Astrocyte (in vitro differentiated cells and primary cell): ENCODE results near the gene TAF11L8. TPM values are rescaled to one million over a fixed set of nuclear protein-coding genes. Genes with fewer than 3 reads are reported as not detected.
"Not testable (repeated sequence)": the region's sequence is repeated elsewhere in the genome, so short reads cannot be mapped to it uniquely, and the experiment has no call there.

Experiments
- DNase-seq: peaks from one replicate; pipeline ENCODE4 v3.0.0-alpha.2; 2010; ENCODE audit warnings: low read depth
- FAIRE-seq: peaks from 2 replicates; lab custom pipeline; 2011; peaks lifted over from hg19 to GRCh38; lab: Jason Lieb, UNC
- H2AFZ ChIP-seq: 2 replicates; pipeline ENCODE4 v1.6.0; 2012; ENCODE audit warnings: low read depth, low read length, inconsistent platforms
- H3K27ac ChIP-seq: 2 replicates; pipeline ENCODE4 v1.5.1; 2011; ENCODE audit warnings: low read depth, low read length, inconsistent platforms
- H3K27me3 ChIP-seq: 2 replicates; pipeline ENCODE4 v1.6.0; 2011; ENCODE audit warnings: low read length, inconsistent platforms; ENCODE audit not compliant: insufficient read depth
- H3K36me3 ChIP-seq: 2 replicates; pipeline ENCODE4 v1.5.1; 2011; ENCODE audit warnings: low read length, inconsistent platforms; ENCODE audit not compliant: insufficient read depth
- H3K4me1 ChIP-seq: 2 replicates; pipeline ENCODE4 v1.5.1; 2011; ENCODE audit warnings: low read length, inconsistent platforms; ENCODE audit not compliant: insufficient read depth
- H3K4me2 ChIP-seq: 2 replicates; pipeline ENCODE4 v1.6.0; 2012; ENCODE audit warnings: low read length, inconsistent platforms
- H3K4me3 ChIP-seq: 2 replicates; pipeline ENCODE4 v1.5.1; 2011; ENCODE audit warnings: low read depth, mild to moderate bottlenecking, low read length, inconsistent platforms; ENCODE audit not compliant: insufficient read depth
- H3K79me2 ChIP-seq: 2 replicates; pipeline ENCODE4 v1.6.0; 2012; ENCODE audit warnings: mild to moderate bottlenecking, low read length, inconsistent platforms; ENCODE audit not compliant: insufficient read depth
- H3K9ac ChIP-seq: 2 replicates; pipeline ENCODE4 v1.6.0; 2012; ENCODE audit warnings: mild to moderate bottlenecking, low read length, inconsistent platforms
- H3K9me3 ChIP-seq: 2 replicates; pipeline ENCODE4 v1.5.1; 2012; ENCODE audit warnings: low read depth, mild to moderate bottlenecking, low read length, inconsistent platforms; ENCODE audit not compliant: insufficient read depth
- H4K20me1 ChIP-seq: 2 replicates; pipeline ENCODE4 v1.6.0; 2012; ENCODE audit warnings: low read length, inconsistent platforms; ENCODE audit not compliant: insufficient read depth
- H3K27ac Mint-ChIP-seq: one replicate; pipeline ENCODE4 v1.8.0; 2021; ENCODE audit warnings: mild to moderate bottlenecking, mixed read lengths; ENCODE audit not compliant: unreplicated experiment
- H3K27me3 Mint-ChIP-seq: one replicate; pipeline ENCODE4 v1.8.0; 2021; ENCODE audit warnings: low read depth, mixed read lengths; ENCODE audit not compliant: unreplicated experiment
- H3K36me3 Mint-ChIP-seq: one replicate; pipeline ENCODE4 v1.8.0; 2021; ENCODE audit warnings: low read depth, mixed read lengths; ENCODE audit not compliant: unreplicated experiment
- H3K4me1 Mint-ChIP-seq: one replicate; pipeline ENCODE4 v1.8.0; 2021; ENCODE audit warnings: low read depth, mixed read lengths; ENCODE audit not compliant: unreplicated experiment
- H3K4me3 Mint-ChIP-seq: one replicate; pipeline ENCODE4 v1.8.0; 2021; ENCODE audit warnings: mild to moderate bottlenecking, moderate library complexity, mixed read lengths; ENCODE audit not compliant: unreplicated experiment
- H3K9me3 Mint-ChIP-seq: one replicate; pipeline ENCODE4 v1.8.0; 2021; ENCODE audit warnings: mild to moderate bottlenecking, mixed read lengths; ENCODE audit not compliant: unreplicated experiment
- EZH2 ChIP-seq: IDR thresholded peaks from 2 replicates; pipeline ENCODE4 v1.6.1; 2012; ENCODE audit warnings: mild to moderate bottlenecking, low read length, inconsistent platforms; ENCODE audit not compliant: insufficient read depth
- total RNA-seq: library from RNA; stranded (reverse); gene quantifications from 2 replicates; pipeline ENCODE4 v1.2.1, GENCODE V29; 2021
- TF ChIP-seq, protein P1 (sequence below): IDR thresholded peaks from 2 replicates; pipeline ENCODE4 v1.5.1; 2011; ENCODE audit warnings: low read depth, mild to moderate bottlenecking, inconsistent platforms, low read length, moderate library complexity; ENCODE audit not compliant: insufficient read depth

The TAF11L8 gene
- total RNA-seq, 1 donor from 2014 or later = not detected

DNA sequence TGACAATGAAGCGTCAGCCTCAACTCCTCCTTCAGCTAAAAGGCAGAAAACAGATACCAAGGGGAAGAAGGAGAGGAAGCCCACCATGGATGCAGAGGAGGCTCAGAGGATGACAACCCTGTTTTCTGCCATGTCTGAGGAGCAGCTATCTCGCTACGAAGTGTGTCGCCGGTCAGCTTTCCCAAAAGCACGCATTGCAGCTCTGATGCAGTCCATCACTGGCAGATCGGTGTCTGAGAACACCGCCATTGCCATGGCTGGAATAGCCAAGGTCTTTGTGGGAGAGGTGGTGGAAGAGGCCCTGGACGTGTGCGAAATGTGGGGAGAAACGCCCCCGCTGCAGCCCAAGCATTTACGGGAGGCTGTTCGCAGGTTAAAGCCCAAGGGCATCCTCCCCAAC is 14.2 kb upstream of the TAF11L8 start:
- Mint-ChIP-seq H3K9me3 (no peaks in the 10 kb centered on the region), H3K27ac (no peak overlapping the region), H3K27me3 (no peaks in the 10 kb centered on the region), H3K4me1 (no peaks in the 10 kb centered on the region), H3K4me3 (no peak overlapping the region), H3K36me3 (no peaks in the 10 kb centered on the region)
- Histone ChIP-seq H2AFZ (no peak overlapping the region), H3K79me2 (no peaks in the 10 kb centered on the region), H3K4me2 (no peak overlapping the region), H3K36me3 (no peaks in the 10 kb centered on the region), H3K4me3 (no peak overlapping the region), H3K9ac (no peak overlapping the region), H3K4me1 (no peaks in the 10 kb centered on the region), H3K9me3 (no peaks in the 10 kb centered on the region), H3K27me3 (no peaks in the 10 kb centered on the region), H3K27ac (no peak overlapping the region), H4K20me1 (no peaks in the 10 kb centered on the region)
- DNase-seq (no peak), FAIRE-seq (no peak)
- TF ChIP-seq, protein P1, sequence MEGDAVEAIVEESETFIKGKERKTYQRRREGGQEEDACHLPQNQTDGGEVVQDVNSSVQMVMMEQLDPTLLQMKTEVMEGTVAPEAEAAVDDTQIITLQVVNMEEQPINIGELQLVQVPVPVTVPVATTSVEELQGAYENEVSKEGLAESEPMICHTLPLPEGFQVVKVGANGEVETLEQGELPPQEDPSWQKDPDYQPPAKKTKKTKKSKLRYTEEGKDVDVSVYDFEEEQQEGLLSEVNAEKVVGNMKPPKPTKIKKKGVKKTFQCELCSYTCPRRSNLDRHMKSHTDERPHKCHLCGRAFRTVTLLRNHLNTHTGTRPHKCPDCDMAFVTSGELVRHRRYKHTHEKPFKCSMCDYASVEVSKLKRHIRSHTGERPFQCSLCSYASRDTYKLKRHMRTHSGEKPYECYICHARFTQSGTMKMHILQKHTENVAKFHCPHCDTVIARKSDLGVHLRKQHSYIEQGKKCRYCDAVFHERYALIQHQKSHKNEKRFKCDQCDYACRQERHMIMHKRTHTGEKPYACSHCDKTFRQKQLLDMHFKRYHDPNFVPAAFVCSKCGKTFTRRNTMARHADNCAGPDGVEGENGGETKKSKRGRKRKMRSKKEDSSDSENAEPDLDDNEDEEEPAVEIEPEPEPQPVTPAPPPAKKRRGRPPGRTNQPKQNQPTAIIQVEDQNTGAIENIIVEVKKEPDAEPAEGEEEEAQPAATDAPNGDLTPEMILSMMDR = no peak
- no peak for TF ChIP-seq EZH2

DNA sequence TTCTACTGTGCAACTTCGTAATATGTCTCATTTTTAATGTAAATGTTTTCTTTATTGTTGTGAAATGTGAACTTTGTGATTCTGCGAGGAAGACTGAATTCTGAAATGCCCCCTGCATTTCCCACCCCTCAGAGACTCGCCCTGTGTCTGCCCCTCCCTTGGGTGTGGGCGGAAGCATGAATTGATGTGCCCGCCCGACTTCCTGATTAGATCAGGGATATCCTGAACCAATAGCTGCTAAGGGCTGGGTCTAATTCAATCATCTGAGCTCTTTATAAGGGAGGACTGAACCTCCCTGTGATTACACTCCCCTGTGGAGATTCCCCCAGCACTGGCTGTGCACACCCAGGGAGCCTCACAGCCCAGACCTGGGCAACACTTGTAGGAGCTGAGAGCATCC is 13.1 kb upstream of the TAF11L8 start, which contains the start of gene TAF11L11:
Gene TAF11L11 (plus strand): TSS at position 304 of the 400 bp plus-strand sequence.
- FAIRE-seq, H3K27ac ChIP-seq, H3K36me3 Mint-ChIP-seq, H2AFZ ChIP-seq, H3K4me1 ChIP-seq, H3K27me3 Mint-ChIP-seq, H3K27ac Mint-ChIP-seq, H3K36me3 ChIP-seq, H3K4me1 Mint-ChIP-seq, H3K9me3 Mint-ChIP-seq, H4K20me1 ChIP-seq, DNase-seq, H3K4me2 ChIP-seq, H3K27me3 ChIP-seq, H3K9me3 ChIP-seq, H3K79me2 ChIP-seq, H3K4me3 ChIP-seq, H3K4me3 Mint-ChIP-seq, H3K9ac ChIP-seq: not testable (repeated sequence)

DNA sequence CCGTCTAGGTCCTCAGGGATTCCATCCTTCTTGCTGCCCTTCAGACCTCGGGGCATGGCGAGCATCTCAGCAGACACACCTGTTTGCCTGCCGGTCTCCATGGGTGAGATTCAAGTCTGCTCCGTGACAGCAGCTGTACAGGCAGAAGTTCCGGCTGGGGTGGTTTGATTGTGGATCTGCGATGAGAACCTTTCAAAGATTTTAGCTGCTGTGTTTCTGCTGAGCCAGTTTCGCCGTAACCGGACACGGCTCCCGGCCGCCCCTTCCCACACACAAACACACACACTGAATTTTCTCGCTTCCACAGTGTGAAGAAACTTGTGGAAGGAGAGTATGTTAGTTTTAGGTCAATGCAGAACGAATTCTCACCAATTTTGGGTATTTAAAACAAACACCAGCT is 7.0 kb upstream of the TAF11L8 start, which contains the start of gene TAF11L10:
Gene TAF11L10 (minus strand): TSS at position 101 of the 400 bp plus-strand sequence.
- not testable (repeated sequence) for H3K4me1 ChIP-seq, H3K27me3 Mint-ChIP-seq, H3K27ac Mint-ChIP-seq, H3K9me3 Mint-ChIP-seq, H3K4me3 ChIP-seq, H3K9ac ChIP-seq, H4K20me1 ChIP-seq, H3K4me1 Mint-ChIP-seq, H2AFZ ChIP-seq, H3K9me3 ChIP-seq, H3K36me3 Mint-ChIP-seq, H3K4me2 ChIP-seq, H3K27me3 ChIP-seq, H3K36me3 ChIP-seq, H3K4me3 Mint-ChIP-seq, FAIRE-seq, H3K79me2 ChIP-seq, DNase-seq, H3K27ac ChIP-seq

DNA sequence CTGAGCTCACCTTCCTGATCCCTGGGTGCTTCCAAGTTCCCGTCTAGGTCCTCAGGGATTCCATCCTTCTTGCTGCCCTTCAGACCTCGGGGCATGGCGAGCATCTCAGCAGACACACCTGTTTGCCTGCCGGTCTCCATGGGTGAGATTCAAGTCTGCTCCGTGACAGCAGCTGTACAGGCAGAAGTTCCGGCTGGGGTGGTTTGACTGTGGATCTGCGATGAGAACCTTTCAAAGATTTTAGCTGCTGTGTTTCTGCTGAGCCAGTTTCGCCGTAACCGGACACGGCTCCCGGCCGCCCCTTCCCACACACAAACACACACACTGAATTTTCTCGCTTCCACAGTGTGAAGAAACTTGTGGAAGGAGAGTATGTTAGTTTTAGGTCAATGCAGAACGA is 3.5 kb upstream of the TAF11L8 start, which contains the start of gene TAF11L9:
Gene TAF11L9 (minus strand): TSS at position 140 of the 400 bp plus-strand sequence.
- H3K4me1 ChIP-seq, H3K27me3 ChIP-seq, DNase-seq, H3K4me2 ChIP-seq, H4K20me1 ChIP-seq, H3K9me3 ChIP-seq, FAIRE-seq, H3K27me3 Mint-ChIP-seq, H3K9me3 Mint-ChIP-seq, H3K9ac ChIP-seq, H3K27ac Mint-ChIP-seq, H3K79me2 ChIP-seq, H3K36me3 Mint-ChIP-seq, H3K4me3 Mint-ChIP-seq, H3K4me3 ChIP-seq, H3K27ac ChIP-seq, H3K4me1 Mint-ChIP-seq, H2AFZ ChIP-seq, H3K36me3 ChIP-seq: not testable (repeated sequence)

DNA sequence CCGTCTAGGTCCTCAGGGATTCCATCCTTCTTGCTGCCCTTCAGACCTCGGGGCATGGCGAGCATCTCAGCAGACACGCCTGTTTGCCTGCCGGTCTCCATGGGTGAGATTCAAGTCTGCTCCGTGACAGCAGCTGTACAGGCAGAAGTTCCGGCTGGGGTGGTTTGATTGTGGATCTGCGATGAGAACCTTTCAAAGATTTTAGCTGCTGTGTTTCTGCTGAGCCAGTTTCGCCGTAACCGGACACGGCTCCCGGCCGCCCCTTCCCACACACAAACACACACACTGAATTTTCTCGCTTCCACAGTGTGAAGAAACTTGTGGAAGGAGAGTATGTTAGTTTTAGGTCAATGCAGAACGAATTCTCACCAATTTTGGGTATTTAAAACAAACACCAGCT is 5.1 kb downstream of the TAF11L8 start, which contains the start of gene TAF11L7:
Gene TAF11L7 (minus strand): TSS at position 101 of the 400 bp plus-strand sequence.
- not testable (repeated sequence) for H3K4me1 Mint-ChIP-seq, H3K4me3 ChIP-seq, H3K4me3 Mint-ChIP-seq, H3K27me3 Mint-ChIP-seq, H3K9me3 Mint-ChIP-seq, H3K27ac Mint-ChIP-seq, H3K9me3 ChIP-seq, H3K36me3 Mint-ChIP-seq, H2AFZ ChIP-seq, H3K9ac ChIP-seq, H3K36me3 ChIP-seq, FAIRE-seq, H4K20me1 ChIP-seq, H3K27me3 ChIP-seq, H3K27ac ChIP-seq, H3K79me2 ChIP-seq, H3K4me2 ChIP-seq, H3K4me1 ChIP-seq, DNase-seq
